NCI-H2196 (cell line): Measurements from ENCODE around the gene SZRD1.
A peak's percentile ranks its signal among the peaks of the same experiment; 100 is the strongest.

Experiments used
- DNase-seq: peaks from one replicate; lab custom pipeline; 2025; ENCODE audit not compliant: unreplicated experiment; lab: John Stamatoyannopoulos, UW

Gene SZRD1

GRCh38 chr1:16436946-16437474 is 70.0 kb downstream of the SZRD1 start, which contains the start of gene SPATA21:
TSS of gene SPATA21 (minus strand) at chr1:16437424. CDS start at chr1:16431371, 6,053 bp downstream.
- DNase-seq = no peak

- DNase-seq = no peak
Observed at GRCh38 chr1:16438516-16438915, 71.5 kb downstream of the SZRD1 start.

- DNase-seq = no peak
Observed at GRCh38 chr1:16438924-16439323, 71.9 kb downstream of the SZRD1 start.

- no peak for DNase-seq
Observed at GRCh38 chr1:16440131-16440469, 73.1 kb downstream of the SZRD1 start.

- DNase-seq = peak; percentile 97
Observed at GRCh38 chr1:16440470-16441281, 73.6 kb downstream of the SZRD1 start, which contains the start of gene NECAP2. TSS of gene NECAP2 (plus strand) at chr1:16440724. CDS start at chr1:16440762, 38 bp downstream.

- no peak for DNase-seq
Observed at GRCh38 chr1:16441282-16441665, 74.2 kb downstream of the SZRD1 start.

- DNase-seq = no peak
Observed at GRCh38 chr1:16442265-16442664, 75.2 kb downstream of the SZRD1 start.

GRCh38 chr1:16442941-16443340 is 75.9 kb downstream of the SZRD1 start:
- no peak for DNase-seq

GRCh38 chr1:16443975-16444770 is 77.1 kb downstream of the SZRD1 start:
- no peak for DNase-seq

- DNase-seq = no peak
Observed at GRCh38 chr1:16445052-16445451, 78.0 kb downstream of the SZRD1 start.

GRCh38 chr1:16446116-16446515 is 79.1 kb downstream of the SZRD1 start:
- DNase-seq = no peak

GRCh38 chr1:16447641-16448040 is 80.6 kb downstream of the SZRD1 start:
- no peak for DNase-seq
